ENCODE measurements around the gene LPCAT1. TPM values are rescaled to one million over a fixed set of nuclear protein-coding genes. Genes with fewer than 3 reads are reported as not detected.
A peak's percentile ranks its signal among the peaks of the same experiment; 100 is the strongest.
"Not testable (repeated sequence)": the region's sequence is repeated elsewhere in the genome, so short reads cannot be mapped to it uniquely, and the experiment has no call there.

LPCAT1 gene
- total RNA-seq, 2 donors from 2014 or later = 17.1 to 27.3 TPM

DNA sequence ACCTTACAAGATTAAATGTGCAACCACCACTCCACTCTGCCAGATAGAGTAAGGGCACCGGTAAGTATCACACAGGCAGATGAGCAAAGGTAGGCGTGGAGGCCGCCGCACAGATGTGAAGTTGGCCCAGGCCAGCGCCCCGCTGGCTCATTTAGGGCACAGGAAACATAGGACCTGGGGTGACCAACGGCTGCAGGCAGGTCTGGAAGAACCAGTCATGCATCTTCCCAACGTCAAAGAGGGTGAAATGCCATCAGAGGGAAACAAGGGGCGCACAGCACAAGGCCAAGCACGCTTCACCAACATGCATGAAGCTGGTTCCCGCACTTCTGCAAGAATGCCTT, 46.8 kb downstream of the LPCAT1 start:
- Histone ChIP-seq H3K4me1 (no peaks in the 10 kb centered on the region), H3K9ac (ENCODE audit: low read depth in 2 of 2, low read length in 2 of 2) (no peak overlapping the region), H3K27ac (no peak overlapping the region), H3K4me3 (no peak overlapping the region), H3K27me3 (no peaks in the 10 kb centered on the region), H3K36me3 (no peaks in the 10 kb centered on the region), H3K9me3 (no peaks in the 10 kb centered on the region)
- no peak for DNase-seq
- intact Hi-C loops (cut with DNase I) = no loop called here
- no peak for TF ChIP-seq CTCF (IDR thresholded peaks at IDR 0.05)

- Histone ChIP-seq H3K9ac (ENCODE audit: low read depth in 2 of 2, low read length in 2 of 2) (peak overlapping the region in 1 of 2 donors; percentile 18), H3K27me3 (no peaks in the 10 kb centered on the region), H3K36me3 (no peaks in the 10 kb centered on the region), H3K27ac (no peak overlapping the region), H3K4me1 (no peaks in the 10 kb centered on the region), H3K4me3 (no peak overlapping the region), H3K9me3 (no peaks in the 10 kb centered on the region)
- intact Hi-C loops (cut with DNase I) = no loop called here
- no peak for TF ChIP-seq CTCF (IDR thresholded peaks at IDR 0.05)
- DNase-seq = no peak
These were observed 47.4 kb downstream of the LPCAT1 start for GRCh38 chr5:1476181-1476966.

- DNase-seq; H3K27me3 ChIP-seq; H3K36me3 ChIP-seq; H3K9me3 ChIP-seq; H3K4me1 ChIP-seq; H3K9ac ChIP-seq (ENCODE audit: low read depth in 2 of 2, low read length in 2 of 2); intact Hi-C loops (cut with DNase I); H3K4me3 ChIP-seq; H3K27ac ChIP-seq: not testable (repeated sequence)
These were observed 48.2 kb downstream of the LPCAT1 start for GRCh38 chr5:1475544-1475900.

DNA sequence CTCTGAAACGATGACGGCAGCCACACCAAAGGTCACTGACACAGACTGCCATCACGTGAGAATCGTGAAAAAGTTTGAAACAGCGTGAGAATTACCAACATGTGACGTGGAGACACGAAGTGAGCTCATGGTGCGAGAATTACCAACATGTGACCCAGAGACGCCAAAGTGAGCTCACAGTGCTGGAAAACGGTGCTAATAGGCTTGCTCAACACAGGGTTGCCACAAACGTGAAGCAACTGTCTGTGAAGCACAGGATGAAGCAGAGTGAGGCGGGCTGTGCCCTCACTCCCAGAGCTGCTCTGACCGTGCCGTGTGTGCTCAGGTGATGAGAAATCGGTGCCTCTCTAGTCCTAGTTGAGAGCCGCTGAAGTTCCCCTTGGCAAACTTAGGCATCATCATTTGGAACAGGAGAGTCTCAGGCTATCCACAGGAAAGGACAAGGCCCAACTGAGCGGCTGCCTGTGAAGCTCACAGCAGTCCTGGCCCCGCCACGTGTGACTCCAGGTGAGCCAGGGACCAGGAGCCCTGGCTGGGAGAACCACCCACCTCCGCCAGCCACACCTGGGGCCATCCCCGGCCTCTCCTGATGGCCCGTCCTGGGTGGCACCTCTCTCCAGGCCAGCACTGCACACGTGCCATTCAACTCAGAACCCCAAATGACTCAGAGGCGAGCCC, 48.8 kb downstream of the LPCAT1 start:
- intact Hi-C loops (cut with DNase I) = no loop called here
- no peak for TF ChIP-seq CTCF (IDR thresholded peaks at IDR 0.05)
- DNase-seq = no peak
- no peaks in the 10 kb centered on the region for H3K9me3 ChIP-seq
- H3K9ac ChIP-seq (ENCODE audit: low read depth in 2 of 2, low read length in 2 of 2) = no peak overlapping the region
- H3K27me3 ChIP-seq = no peaks in the 10 kb centered on the region
- H3K36me3 ChIP-seq = no peaks in the 10 kb centered on the region
- H3K4me1 ChIP-seq = no peaks in the 10 kb centered on the region
- H3K4me3 ChIP-seq = no peak overlapping the region
- H3K27ac ChIP-seq = no peak overlapping the region

- no peaks in the 10 kb centered on the region for H3K36me3 ChIP-seq
- no peak overlapping the region for H3K27ac ChIP-seq
- no peaks in the 10 kb centered on the region for H3K9me3 ChIP-seq
- no peak overlapping the region for H3K9ac ChIP-seq (ENCODE audit: low read depth in 2 of 2, low read length in 2 of 2)
- DNase-seq = no peak
- TF ChIP-seq CTCF (IDR thresholded peaks at IDR 0.05) = no peak
- H3K4me3 ChIP-seq = no peak overlapping the region
- intact Hi-C loops (cut with DNase I) = no loop called here
- no peaks in the 10 kb centered on the region for H3K4me1 ChIP-seq
- H3K27me3 ChIP-seq = no peaks in the 10 kb centered on the region
These were observed 49.4 kb downstream of the LPCAT1 start for GRCh38 chr5:1474183-1474839.

DNA sequence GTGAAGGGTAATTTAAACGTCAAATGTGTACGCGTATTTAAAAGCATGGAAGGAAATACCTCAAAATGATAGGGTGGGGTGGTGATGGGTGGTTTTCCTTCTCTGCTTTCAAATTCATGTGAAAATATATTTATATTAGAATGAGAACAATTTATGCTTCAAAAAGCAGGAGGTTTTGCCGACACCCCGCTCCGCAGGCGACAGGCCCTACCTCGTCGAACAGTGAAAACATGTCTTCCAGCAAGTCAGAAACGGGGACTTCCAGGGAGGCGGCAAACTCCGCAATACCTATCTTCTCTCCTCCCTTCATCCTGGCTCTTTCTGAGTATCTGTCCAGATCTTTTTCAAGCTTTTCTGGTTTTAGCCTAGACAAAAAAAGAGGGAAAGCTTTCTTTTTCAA, 50.0 kb downstream of the LPCAT1 start:
- H3K36me3 ChIP-seq = no peaks in the 10 kb centered on the region
- H3K9me3 ChIP-seq = no peaks in the 10 kb centered on the region
- no peak for DNase-seq
- no peak overlapping the region for H3K4me3 ChIP-seq
- H3K9ac ChIP-seq (ENCODE audit: low read depth in 2 of 2, low read length in 2 of 2) = no peak overlapping the region
- no peaks in the 10 kb centered on the region for H3K4me1 ChIP-seq
- H3K27ac ChIP-seq = no peak overlapping the region
- intact Hi-C loops (cut with DNase I) = no loop called here
- no peaks in the 10 kb centered on the region for H3K27me3 ChIP-seq
- no peak for TF ChIP-seq CTCF (IDR thresholded peaks at IDR 0.05)
